GM18508 (cell line): ENCODE measurements around the gene CUX1.
"Not testable (repeated sequence)": the region's sequence is repeated elsewhere in the genome, so short reads cannot be mapped to it uniquely, and the experiment has no call there.

Source experiments
- ATAC-seq: cut with Tn5 transposase; IDR thresholded peaks from one replicate; pipeline ENCODE4 v1.9.1; 2021; ENCODE audit warnings: moderate number of reproducible peaks; ENCODE audit not compliant: insufficient read depth, unreplicated experiment

Gene CUX1

GRCh38 chr7:102148799-102149198 lies 331.4 kb downstream of the CUX1 start:
- ATAC-seq: no peak

- no peak for ATAC-seq
Observed at GRCh38 chr7:102149416-102149815, 332.0 kb downstream of the CUX1 start.

DNA sequence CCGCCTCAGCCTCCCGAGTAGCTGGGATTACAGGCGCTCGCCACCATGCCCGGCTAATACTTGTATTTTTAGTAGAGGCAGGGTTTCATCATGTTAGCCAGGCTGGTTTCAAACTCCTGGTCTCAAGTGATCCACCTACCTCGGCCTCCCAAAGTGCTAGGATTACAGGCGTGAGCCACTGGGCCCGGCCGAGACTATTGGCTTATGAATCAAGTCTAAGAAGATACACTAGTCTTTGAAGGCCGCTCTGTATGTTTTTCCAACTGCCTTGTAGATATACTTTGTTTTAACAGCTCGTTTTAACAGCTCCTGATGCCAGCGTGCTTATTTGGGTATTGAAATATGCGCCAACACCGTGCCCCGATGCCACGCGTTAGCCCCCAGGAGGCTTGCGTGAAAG lies 332.8 kb downstream of the CUX1 start:
- no peak for ATAC-seq

DNA sequence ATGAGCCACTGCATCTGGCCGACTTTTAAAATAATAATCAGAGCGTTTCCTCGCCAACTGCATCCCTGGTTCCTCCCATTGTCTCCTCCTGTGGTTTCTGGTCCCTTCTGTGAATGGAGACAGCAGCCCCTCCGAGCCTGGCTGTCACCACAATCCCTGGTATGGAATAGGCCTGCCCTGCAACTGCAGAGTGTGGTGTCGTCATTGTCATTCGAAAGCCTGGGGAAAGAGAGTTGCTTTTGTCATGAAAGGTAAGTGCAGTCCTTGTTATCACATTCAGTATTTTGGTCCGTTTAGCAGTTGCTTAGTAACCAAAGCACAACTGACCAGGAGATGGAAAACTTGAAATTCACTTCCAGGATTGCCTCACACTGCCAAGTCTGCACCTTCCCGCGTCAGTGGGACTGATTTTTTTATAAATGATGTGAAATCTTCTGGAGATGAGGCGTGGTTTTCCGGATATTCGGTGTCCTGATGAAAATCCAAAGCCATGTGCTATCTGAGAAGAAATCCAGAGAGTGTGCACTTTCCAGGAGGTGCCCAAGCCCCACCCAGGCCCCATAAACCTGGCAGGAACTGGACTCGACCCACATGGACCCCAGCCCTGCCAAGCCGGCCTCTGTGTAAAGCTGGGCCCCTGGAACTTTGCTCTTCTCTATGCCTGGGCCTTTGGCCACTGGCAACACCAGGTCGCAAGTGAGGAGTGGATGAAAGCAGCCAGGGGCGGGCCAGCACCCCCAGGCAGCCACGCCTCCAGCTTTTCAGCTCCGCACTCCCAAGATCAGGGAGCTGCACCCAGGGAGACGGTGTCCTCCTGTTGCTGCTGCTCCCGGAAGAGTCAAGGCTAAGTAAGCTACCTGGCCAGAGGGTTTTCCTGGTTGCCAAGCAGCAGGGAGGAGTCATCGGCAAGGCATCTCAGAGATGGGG lies 335.5 kb downstream of the CUX1 start:
- ATAC-seq: no peak

- no peak for ATAC-seq
Observed at GRCh38 chr7:102153599-102153946, 336.1 kb downstream of the CUX1 start.

DNA sequence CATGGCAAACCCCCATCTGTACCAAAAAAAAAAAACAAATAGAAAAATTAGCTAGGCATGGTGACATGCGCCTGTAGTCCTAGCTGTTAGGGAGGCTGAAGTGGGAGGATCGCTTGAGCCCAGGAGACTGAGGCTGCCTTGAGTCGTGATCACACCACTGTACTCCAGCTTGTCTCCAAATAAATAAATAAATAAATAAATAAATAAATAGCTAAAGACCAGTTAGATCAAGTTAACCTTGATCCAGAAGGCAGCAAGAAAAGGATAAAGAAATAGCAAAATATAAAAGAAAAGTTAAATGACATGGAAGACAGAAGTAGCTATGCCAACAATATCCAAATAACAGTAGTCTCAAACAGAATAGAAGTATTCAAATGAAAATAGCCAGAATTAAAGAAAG lies 337.0 kb downstream of the CUX1 start:
- ATAC-seq: no peak

DNA sequence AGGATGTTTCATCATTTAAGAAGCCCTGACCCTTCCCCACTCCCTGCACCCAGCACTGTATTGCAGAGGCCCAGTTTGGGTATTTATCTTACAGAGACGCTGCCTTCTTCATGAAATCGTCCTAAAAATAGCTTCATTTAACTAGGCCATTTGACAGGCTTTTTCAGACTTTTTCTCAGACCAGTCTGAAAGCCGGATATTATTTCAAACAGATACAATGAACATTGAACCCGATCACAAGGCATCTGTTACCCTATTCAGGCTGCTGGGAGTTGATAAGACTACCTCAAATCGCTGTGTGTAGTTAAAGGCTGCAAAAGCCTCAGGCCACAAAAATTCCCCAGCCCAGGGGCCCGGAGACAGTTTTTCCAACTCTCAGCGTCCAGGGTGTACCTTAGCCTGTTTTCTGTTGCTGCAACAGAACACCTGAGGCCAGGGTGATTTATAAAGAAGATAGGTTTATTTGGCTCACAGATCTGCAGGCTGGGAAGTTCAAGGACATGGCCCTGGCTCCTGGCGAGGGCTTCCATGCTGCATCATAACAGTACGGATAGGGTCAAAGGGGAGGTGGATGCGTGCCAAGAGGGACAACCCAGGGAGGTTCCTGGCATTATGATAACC lies 338.5 kb downstream of the CUX1 start:
- ATAC-seq: no peak

DNA sequence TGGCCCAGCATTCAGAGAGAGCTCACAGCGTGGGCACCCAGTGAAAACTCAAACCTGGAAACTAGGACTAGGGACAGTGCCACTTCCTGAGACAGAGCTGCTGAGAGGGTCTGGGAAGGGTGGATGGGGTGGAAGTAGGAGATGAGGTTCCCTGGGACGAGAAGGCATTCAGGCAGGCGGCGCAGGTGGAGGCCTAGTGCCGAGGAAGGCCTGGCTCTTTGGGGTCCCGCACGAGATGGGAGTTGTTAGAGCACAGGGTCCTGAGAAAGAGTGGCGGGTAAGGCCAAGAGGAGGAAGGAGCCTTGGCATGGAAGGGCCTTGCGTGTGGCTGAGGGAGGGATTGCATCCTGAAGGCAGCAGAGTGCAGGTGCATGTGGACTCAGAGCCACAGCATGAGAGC lies 339.4 kb downstream of the CUX1 start:
- no peak for ATAC-seq

- no peak for ATAC-seq
Observed at GRCh38 chr7:102165136-102165535, 347.7 kb downstream of the CUX1 start.

GRCh38 chr7:102167254-102167653 lies 349.8 kb downstream of the CUX1 start:
- no peak for ATAC-seq

DNA sequence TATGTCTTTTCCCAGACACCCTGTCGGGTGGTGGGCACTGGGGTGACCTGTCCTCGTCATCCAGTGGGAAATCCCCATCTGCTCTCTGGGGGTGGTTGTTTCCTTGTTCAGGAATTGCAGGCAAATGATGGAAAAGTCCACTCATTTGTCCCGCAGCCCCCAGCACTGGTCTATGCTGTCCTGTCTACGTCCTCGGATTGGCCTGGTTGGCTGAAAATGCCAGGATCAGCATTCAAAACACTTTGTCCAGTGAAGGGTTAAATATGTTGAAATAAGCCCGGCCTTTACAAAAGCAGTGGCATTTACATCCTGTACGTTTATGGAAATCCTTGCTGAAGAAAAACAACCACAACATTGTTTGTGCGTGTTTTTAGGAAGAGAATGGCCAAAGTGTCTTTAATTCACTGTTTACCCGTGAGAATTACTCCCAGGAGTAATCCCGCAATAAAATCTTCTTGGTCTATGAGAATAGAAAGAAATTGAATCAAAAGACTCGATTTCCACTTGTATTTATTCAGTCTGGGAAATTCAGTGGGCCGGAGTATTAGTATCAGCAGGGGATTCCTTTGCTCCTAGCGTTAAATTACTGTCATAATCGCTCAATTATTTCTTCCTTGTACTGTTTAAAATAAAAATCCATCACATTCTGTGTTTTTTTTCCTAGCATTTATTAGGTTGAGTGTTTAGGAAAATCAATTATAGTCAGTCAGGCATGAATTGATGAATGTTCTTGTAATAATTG lies 352.4 kb downstream of the CUX1 start:
- ATAC-seq: no peak

DNA sequence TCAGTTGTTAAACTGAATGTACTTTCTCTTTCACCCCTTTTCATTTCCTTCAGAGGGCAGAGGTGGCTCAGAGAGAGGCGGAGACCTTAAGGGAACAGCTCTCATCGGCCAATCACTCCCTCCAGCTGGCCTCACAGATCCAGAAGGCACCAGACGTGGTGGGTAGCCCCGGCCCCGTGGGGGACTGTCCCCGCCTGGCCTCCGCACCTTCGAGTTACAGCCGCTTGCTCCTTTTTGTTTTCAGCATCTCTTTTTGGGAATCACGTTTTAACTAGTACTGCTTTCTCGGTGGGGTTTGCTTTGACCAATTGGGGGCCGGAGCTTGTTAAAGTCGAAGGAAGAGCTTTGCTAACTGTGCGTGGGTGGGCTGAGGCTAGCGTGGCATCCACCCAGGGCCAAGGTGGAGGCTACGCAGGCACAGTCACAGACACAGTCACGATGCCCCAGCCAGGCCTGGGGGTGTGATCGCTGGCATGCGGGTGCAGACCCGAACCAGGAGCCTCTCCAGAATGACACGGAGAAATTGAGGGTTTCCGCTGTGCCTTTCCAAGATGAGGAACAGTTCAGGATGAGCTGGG lies 353.1 kb downstream of the CUX1 start:
- no peak for ATAC-seq

DNA sequence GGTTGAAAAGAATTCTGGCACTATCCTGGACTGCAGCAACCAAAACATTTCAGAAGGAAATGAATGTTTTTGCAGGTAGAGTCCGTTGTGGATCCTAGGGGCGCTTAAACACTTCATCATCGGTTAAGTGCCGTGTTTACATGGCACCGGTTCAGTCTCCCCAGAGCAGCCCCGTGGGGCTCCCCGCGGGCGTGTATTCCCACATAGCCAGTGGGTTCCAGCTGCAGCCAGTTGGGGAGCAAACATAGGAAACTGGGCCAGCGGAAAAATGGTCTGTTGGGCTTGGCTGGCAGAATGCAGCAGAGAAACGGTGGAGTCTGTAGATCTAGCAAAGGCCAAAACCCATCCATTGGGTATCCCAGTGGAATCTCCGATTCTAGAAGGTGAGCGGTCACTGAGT lies 356.2 kb downstream of the CUX1 start:
- ATAC-seq: no peak

DNA sequence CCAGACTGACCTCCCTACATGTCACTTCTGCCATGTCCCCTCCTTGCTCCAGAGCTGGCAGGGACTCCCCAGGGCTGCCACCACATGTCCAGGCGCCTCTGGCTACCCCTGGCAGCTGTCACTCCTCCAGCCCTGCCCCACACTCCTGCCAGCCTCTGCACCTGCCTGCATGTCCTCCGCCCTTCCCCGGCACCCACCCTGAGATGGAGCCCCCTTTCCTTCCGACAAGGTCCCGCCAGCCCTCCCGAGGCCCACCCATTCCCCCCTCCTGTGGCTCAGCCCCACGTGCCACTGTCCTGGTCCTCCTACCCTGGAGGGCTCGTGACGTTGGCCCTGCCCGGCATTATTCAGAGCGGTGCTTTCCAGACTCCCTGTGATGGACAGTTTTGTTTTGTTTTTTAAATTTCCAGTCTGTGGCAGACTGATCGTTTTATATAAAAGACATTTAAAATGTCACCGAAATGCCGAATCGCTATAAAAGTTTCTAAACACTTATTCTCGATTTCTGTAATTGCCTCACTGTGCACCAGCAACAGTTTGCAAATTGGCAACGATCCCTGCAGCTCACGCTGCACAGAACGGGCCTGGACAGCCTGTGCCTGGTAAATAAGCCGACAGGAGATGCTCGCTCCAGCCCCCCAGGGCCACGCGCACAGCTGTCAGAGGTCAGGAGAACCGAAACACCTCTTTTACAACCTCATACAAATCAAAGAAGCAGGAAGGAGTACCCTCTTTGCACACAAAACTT lies 358.2 kb downstream of the CUX1 start:
- ATAC-seq: no peak

DNA sequence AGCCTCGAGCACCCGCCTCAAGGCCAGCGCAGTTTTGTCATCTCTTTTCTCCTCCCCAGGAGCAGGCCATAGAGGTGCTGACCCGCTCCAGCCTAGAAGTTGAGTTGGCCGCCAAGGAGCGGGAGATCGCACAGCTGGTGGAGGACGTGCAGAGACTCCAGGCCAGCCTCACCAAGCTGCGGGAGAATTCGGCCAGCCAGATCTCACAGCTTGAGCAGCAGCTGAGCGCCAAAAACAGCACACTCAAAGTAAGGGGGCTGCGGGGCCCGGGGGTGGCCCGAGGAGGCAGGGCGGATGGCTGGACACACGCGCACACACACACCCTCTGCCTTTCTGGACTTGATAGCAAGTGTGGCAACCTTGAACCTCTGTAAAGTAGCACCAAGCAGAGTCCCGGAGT lies 361.0 kb downstream of the CUX1 start:
- ATAC-seq: no peak

GRCh38 chr7:102180727-102181126 lies 363.3 kb downstream of the CUX1 start:
- no peak for ATAC-seq

DNA sequence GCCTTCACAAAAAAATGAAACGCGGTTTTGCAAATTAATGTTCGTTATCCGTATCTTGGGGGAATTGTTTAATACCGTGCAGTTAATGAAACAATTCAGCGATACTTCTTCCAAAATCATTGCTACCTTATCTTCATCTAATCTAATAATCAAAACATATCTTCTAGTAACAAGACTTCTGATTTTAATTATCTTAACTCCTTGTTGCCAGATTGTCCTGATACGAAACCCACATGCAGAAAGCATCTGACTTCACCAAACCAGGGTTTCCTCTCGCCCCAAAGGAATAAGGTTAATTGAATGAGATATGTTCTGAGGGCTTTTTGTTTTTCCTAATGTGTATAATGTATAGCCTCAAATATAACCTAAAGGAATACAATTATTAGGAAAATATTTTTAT lies 364.1 kb downstream of the CUX1 start:
- no peak for ATAC-seq

- ATAC-seq: no peak
Observed at GRCh38 chr7:102182016-102182415, 364.6 kb downstream of the CUX1 start.

DNA sequence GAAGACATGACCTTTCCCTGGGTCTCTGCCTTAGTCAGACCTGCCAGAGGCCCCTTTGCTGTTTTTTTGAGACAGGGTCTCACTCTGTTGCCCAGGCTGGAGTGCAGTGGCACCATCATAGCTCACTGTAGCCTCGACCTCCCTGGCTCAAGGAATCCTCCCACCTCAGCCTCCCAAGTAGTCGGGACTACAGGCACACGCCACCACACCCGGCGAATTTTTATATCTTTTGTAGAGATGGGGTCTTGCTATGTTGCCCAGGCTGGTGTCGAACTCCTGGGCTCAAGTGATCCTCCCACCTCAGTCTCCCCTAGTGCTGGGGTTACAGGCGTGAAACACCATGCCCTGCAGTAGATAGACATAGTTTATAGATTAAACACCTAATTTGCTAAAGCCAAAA lies 366.4 kb downstream of the CUX1 start:
- not testable (repeated sequence) for ATAC-seq

GRCh38 chr7:102184303-102184702 lies 366.9 kb downstream of the CUX1 start:
- no peak for ATAC-seq
